Transverse colon (tissue), 4 donors: ENCODE data around the gene ZNF784. TPM values are rescaled to one million over a fixed set of nuclear protein-coding genes. Genes with fewer than 3 reads are reported as not detected.
A peak's percentile ranks its signal among the peaks of the same experiment; 100 is the strongest.

Experiments
- DNase-seq: peaks from one replicate; pipeline ENCODE4 v3.0.0-alpha.2; 2019
- H3K27ac ChIP-seq, 4 donors: fragments of 200-600 bp; sonication (generic); 2 replicates each; pipeline ENCODE4 v1.5.1; 2016 to 2018; ENCODE audit warnings: inconsistent platforms in 4 of 4
- H3K27me3 ChIP-seq: fragments of 200-600 bp; sonication (generic); 2 replicates; pipeline ENCODE4 v1.5.1; 2017; ENCODE audit warnings: inconsistent platforms
- H3K36me3 ChIP-seq, 4 donors: fragments of 200-600 bp; sonication (generic); 2 replicates each; pipeline ENCODE4 v1.5.1; 2017 to 2019; ENCODE audit warnings: inconsistent platforms in 4 of 4
- H3K4me1 ChIP-seq, 4 donors: fragments of 200-600 bp; sonication (generic); 2 replicates each; pipeline ENCODE4 v1.5.1; 2017 to 2020; ENCODE audit warnings: inconsistent platforms in 4 of 4
- H3K4me3 ChIP-seq, 4 donors: fragments of 200-600 bp; sonication (generic); 1 replicate in 1 of 4; 2 replicates in 3 of 4; pipeline versions ENCODE4 v1.5.1 to v1.6.1; 2017 to 2019; ENCODE audit warnings: inconsistent platforms in 4 of 4
- H3K9me3 ChIP-seq, 2 donors: fragments of 200-600 bp; sonication (generic); 2 replicates each; pipeline ENCODE4 v1.5.1; 2017 to 2019; ENCODE audit warnings: inconsistent platforms in 2 of 2
- CTCF ChIP-seq, 5 experiments: fragments of 200-600 bp in 3 of 5; fragments of 450-650 bp in 2 of 5; sonication (generic) in 3 of 5; IDR thresholded peaks; 1 replicate in 2 of 5; 2 replicates in 3 of 5; pipeline ENCODE4 v1.5.1; 2016 to 2017; ENCODE audit warnings: antibody characterized with exemption in 5 of 5, inconsistent platforms in 3 of 5, mild to moderate bottlenecking in 2 of 5, moderate library complexity in 1 of 5
- EP300 ChIP-seq: sonication (generic); formaldehyde crosslinking; IDR thresholded peaks from one replicate; pipeline ENCODE4 v1.6.1; 2017; ENCODE audit warnings: antibody characterized with exemption, low read depth
- POLR2A ChIP-seq: fragments of 450-650 bp; IDR thresholded peaks from one replicate; pipeline ENCODE4 v1.6.1; 2016; ENCODE audit warnings: antibody characterized with exemption, mild to moderate bottlenecking, moderate library complexity
- POLR2AphosphoS5 ChIP-seq, 3 donors: sonication (generic); formaldehyde crosslinking; IDR thresholded peaks; one replicate each; pipeline ENCODE4 v1.6.1; 2016; ENCODE audit warnings: antibody characterized with exemption in 3 of 3
- WGBS, 2 donors: methylation state at CpG; one replicate each; pipeline ENCODE4 v1.1.5; 2018; ENCODE audit warnings: low coverage in 1 of 2; 5-methylcytosine and 5-hydroxymethylcytosine counted together
- in situ Hi-C, 4 donors: fragments of 200-750 bp; cut with MboI; loops; one replicate each; pipeline versions ENCODE4 v1.15.0 to v1.15.1; 2017; ENCODE audit warnings: low sequenced_read_pairs in 3 of 4, low pct_ligation_motif_present in 1 of 4, low pct_unique_long_range_greater_than_20kb in 1 of 4
- intact Hi-C: fragments of 100-400 bp; cut with DNase I; formaldehyde crosslinking; loops from one replicate; pipeline ENCODE4 v1.15.1; 2023; ENCODE audit warnings: low total_unique reads
- total RNA-seq, 4 donors: library from RNA; depleted of rRNA; stranded (reverse); fragments of >200 nt; gene quantifications; one replicate each; pipeline ENCODE4 v1.1.0, GENCODE V29; 2016

ZNF784 gene
- total RNA-seq, 4 donors from 2014 or later = 11.1 to 27.7 (median 14.5) TPM

- Histone ChIP-seq H3K4me3 (no peak overlapping the region), H3K9me3 (no peaks in the 10 kb centered on the region), H3K4me1 (peaks cover 32 to 41% (median 37%) of the 10 kb centered on the region in 4 donors), H3K27ac (no peak overlapping the region), H3K27me3 (no peaks in the 10 kb centered on the region), H3K36me3 (peaks cover 0 to 45% (median 20%) of the 10 kb centered on the region in 4 donors)
- intact Hi-C loops (no loop called here), in situ Hi-C loops (no loop called here)
- DNase-seq = no peak
- TF ChIP-seq POLR2AphosphoS5 (IDR thresholded peaks at IDR 0.05) = no peak
- TF ChIP-seq CTCF (IDR thresholded peaks at IDR 0.05) = no peak
- TF ChIP-seq EP300 = no peak
- TF ChIP-seq POLR2A = no peak
- WGBS, 2 donors = 83% methylated on average over 12 of the region's 12 CpGs; no CpG with 5 or more reads in 1 of the 2 donors
These were observed 36.0 kb upstream of the ZNF784 start for GRCh38 chr19:55660404-55660803.

GRCh38 chr19:55659822-55660221 lies 35.5 kb upstream of the ZNF784 start:
- TF ChIP-seq POLR2A (no peak), EP300 (no peak), CTCF (IDR thresholded peaks at IDR 0.05) (no peak), POLR2AphosphoS5 (IDR thresholded peaks at IDR 0.05) (no peak)
- intact Hi-C loops = loop anchor here (10.0 kb wide), 1 partner anchor 275 kb away; the partner anchor contains the start of genes RPL28 and TMEM238
- no peaks in the 10 kb centered on the region for H3K27me3 ChIP-seq
- H3K27ac ChIP-seq = no peak overlapping the region
- no peak overlapping the region for H3K4me3 ChIP-seq
- in situ Hi-C loops = no loop called here
- H3K4me1 ChIP-seq = peaks cover 32 to 41% (median 37%) of the 10 kb centered on the region in 4 donors
- WGBS, 2 donors = 66 to 91% methylated on average over 4 to 9 of the region's 9 CpGs
- DNase-seq = no peak
- no peaks in the 10 kb centered on the region for H3K9me3 ChIP-seq
- H3K36me3 ChIP-seq = peaks cover 0 to 45% (median 19%) of the 10 kb centered on the region in 4 donors

GRCh38 chr19:55658846-55659459 lies 34.6 kb upstream of the ZNF784 start:
- no peaks in the 10 kb centered on the region for H3K9me3 ChIP-seq
- DNase-seq = no peak
- H3K27ac ChIP-seq = no peak overlapping the region
- intact Hi-C loops (loop anchor here (10.0 kb wide), 1 partner anchor 274 kb away; the partner anchor contains the start of genes RPL28 and TMEM238), in situ Hi-C loops (no loop called here)
- 87% methylated on average over 36 of the region's 37 CpGs; no CpG with 5 or more reads in 1 of the 2 donors for WGBS, 2 donors
- H3K4me1 ChIP-seq = peaks cover 32 to 41% (median 37%) of the 10 kb centered on the region in 4 donors
- H3K27me3 ChIP-seq = no peaks in the 10 kb centered on the region
- H3K4me3 ChIP-seq = no peak overlapping the region
- TF ChIP-seq CTCF (IDR thresholded peaks at IDR 0.05) (no peak), POLR2A (no peak), EP300 (no peak), POLR2AphosphoS5 (IDR thresholded peaks at IDR 0.05) (no peak)
- peaks cover 0 to 38% (median 16%) of the 10 kb centered on the region in 4 donors for H3K36me3 ChIP-seq

- Histone ChIP-seq H3K4me3 (peak overlapping the region in 2 of 4 donors; percentile 66 to 93), H3K4me1 (peaks cover 32 to 49% (median 41%) of the 10 kb centered on the region in 4 donors), H3K27me3 (no peaks in the 10 kb centered on the region), H3K36me3 (peaks cover 0 to 20% (median 5%) of the 10 kb centered on the region in 4 donors), H3K9me3 (no peaks in the 10 kb centered on the region), H3K27ac (peak overlapping the region in 2 of 4 donors; percentile 9 to 18)
- WGBS, 2 donors = 6 to 22% methylated on average over 3 to 18 of the region's 18 CpGs
- no peak for DNase-seq
- in situ Hi-C loops (no loop called here), intact Hi-C loops (loop anchor here (10.0 kb wide), 1 partner anchor 272 kb away; the partner anchor contains the start of genes RPL28 and TMEM238)
- no peak for TF ChIP-seq POLR2A
- TF ChIP-seq CTCF (IDR thresholded peaks at IDR 0.05) = no peak
- no peak for TF ChIP-seq EP300
- TF ChIP-seq POLR2AphosphoS5 (IDR thresholded peaks at IDR 0.05) = no peak
These were observed 32.8 kb upstream of the ZNF784 start for GRCh38 chr19:55656988-55657747.
